Stimulated activated effector memory CD8-positive, alpha-beta T cell treated with anti-CD3 and anti-CD28 coated beads, Interleukin-12 subunit alpha, Interleukin-12 subunit beta, amount 100 ng/mL, for 72 hours (primary cell): Measurements from ENCODE around the gene DOCK2.

Source experiments
- ATAC-seq: fragments of 150-1000 bp; cut with Tn5 transposase; 2 replicates; pipeline ENCODE4 v1.10.0; 2021
- DNase-seq, 2 donors: peaks; one replicate each; pipeline ENCODE4 v3.0.0; 2021 to 2022; ENCODE audit warnings: low spot score in 2 of 2
- H3K27ac Mint-ChIP-seq: one replicate; pipeline ENCODE4 v1.8.0; 2022; ENCODE audit warnings: mild to moderate bottlenecking, mixed read lengths
- H3K36me3 Mint-ChIP-seq: one replicate; pipeline ENCODE4 v1.8.0; 2022; ENCODE audit warnings: mild to moderate bottlenecking, mixed read lengths
- H3K4me1 Mint-ChIP-seq: one replicate; pipeline ENCODE4 v1.8.0; 2022; ENCODE audit warnings: mixed read lengths
- H3K4me3 Mint-ChIP-seq: one replicate; pipeline ENCODE4 v1.8.0; 2022; ENCODE audit warnings: mild to moderate bottlenecking, mixed read lengths
- H3K9me3 Mint-ChIP-seq: one replicate; pipeline ENCODE4 v1.8.0; 2022; ENCODE audit warnings: mixed read lengths

Gene DOCK2

DNA sequence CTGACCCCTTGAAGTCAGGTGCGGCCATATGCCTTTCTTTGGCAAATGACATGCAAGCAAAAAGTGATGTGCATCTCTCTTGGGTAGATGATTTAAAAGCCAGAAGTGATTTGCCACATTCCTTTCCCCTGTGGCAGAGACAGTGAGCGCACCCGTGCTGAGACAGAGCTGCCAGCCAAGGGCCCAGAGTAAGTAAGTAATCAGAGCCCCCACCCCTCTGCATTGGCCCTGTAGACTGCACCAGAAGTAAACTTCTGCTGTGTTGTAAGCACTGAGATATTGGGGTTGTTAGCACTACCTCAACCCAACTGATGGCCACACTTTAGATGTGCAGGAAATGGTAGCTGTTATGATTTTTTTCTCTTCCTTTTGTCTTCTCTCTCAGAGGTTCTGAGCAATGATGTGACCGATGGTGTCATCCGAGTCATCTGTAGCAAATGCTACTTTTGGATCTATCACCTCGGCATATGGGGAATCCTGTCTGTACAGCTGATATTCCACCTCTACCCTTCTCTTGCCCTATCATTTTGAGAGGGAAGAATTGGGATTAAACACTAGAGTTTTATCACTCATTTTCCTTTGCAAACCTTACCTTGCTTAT, 58.0 kb downstream of the DOCK2 start:
- no peak overlapping the region for H3K4me3 Mint-ChIP-seq
- H3K9me3 Mint-ChIP-seq, result no peaks in the 10 kb centered on the region
- no peak for ATAC-seq
- no peaks in the 10 kb centered on the region for H3K4me1 Mint-ChIP-seq
- H3K36me3 Mint-ChIP-seq, result peaks cover 77% of the 10 kb centered on the region
- peak overlapping the region; percentile 80 for H3K27ac Mint-ChIP-seq
- DNase-seq, result no peak

DNA sequence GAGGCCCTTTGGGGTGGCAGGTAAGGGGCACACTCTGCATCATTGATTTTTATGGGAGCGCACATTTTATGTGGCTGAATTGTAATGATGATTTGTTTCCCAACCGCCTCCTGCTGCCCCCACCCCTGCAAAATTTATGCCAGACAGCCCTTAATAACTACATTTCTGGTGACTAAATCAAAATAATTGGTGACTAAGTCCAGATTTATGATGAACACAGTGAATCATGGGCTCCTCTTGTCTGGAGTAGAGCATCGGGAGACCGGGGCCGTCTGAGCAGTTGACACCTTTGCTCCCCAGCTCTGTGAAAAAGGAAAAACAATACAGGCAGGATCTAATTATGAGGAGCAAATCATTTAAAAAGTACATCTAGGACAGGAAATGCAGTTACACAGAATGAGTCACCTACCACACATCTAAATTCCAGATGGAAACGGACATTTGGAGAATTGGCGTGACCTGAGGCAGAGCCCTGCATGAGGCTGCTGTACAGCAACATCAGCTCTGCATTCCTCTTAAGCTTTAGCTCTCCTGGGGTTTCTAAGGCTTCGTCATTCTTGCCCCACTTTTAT, 58.9 kb downstream of the DOCK2 start:
- DNase-seq (no peak), ATAC-seq (no peak)
- Mint-ChIP-seq H3K9me3 (no peaks in the 10 kb centered on the region), H3K27ac (peak overlapping the region; percentile 80), H3K4me3 (no peak overlapping the region), H3K36me3 (peaks cover 77% of the 10 kb centered on the region), H3K4me1 (no peaks in the 10 kb centered on the region)

DNA sequence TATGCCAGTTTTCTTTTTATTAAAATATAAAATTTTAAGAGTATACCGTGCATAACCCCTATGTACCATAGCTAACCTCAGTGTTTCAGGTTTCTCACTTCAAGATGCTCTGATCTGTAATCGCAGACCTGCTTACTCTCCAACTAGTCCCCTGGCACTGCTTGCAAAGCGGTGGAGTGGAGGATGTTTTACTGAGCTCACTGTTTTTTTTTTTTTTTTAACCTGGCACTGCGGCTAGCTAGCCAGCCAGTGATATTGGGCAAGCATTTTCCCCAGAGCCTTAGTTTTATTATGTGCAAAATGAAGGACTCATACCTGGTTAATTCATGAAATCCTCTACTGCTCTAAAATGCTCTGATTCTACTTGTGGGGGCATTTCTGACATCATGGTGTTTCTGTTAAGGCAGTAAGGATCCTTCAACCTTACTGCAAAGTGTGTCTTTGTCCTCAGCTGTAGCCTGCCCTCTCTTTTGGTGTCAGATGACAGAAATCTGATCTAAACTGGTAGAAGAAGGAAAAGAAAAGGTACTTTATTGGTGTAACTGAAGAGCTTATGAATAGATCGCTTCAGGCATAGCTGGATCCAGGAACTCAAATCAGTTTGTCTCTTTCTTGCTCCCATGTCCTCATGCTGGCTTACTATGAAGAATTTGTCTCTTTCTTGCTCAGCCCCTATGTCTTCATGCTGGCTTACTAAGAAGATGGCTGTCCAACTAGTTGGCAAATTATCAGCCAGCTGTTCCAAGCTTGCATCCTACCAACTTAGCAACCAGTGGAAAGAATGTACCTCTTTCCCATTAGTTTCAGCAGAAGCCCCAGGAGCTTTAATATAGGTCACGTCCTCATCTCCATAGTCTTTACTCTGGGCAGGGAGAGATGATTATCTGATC, 59.8 kb downstream of the DOCK2 start:
- peaks cover 2% of the 10 kb centered on the region for H3K4me1 Mint-ChIP-seq
- DNase-seq (no peak), ATAC-seq (no peak)
- H3K4me3 Mint-ChIP-seq, result no peak overlapping the region
- H3K9me3 Mint-ChIP-seq, result no peaks in the 10 kb centered on the region
- peaks cover 79% of the 10 kb centered on the region for H3K36me3 Mint-ChIP-seq
- H3K27ac Mint-ChIP-seq, result peak overlapping the region; percentile 81

DNA sequence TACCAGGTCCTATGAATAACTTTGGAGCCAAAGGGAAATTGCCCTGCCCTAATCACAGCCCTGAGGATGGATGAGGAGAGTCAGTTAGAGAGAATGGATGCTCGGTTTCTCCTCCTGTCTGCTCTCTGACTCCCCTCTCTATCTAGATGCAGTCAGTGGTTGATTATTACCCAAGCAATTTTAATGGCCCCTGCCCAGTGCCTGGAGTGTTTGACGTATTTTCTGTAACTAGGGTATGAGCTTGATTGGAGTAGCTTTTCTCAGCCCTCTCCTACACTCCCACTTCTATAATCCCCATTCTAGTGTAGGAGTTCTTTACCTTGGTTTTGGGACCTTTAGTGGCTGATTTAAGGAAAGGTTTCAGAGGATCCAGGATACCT, 60.4 kb downstream of the DOCK2 start:
- DNase-seq, result no peak
- H3K36me3 Mint-ChIP-seq, result peaks cover 85% of the 10 kb centered on the region
- no peak overlapping the region for H3K4me3 Mint-ChIP-seq
- no peak for ATAC-seq
- peaks cover 9% of the 10 kb centered on the region for H3K4me1 Mint-ChIP-seq
- H3K27ac Mint-ChIP-seq, result peak overlapping the region; percentile 81
- H3K9me3 Mint-ChIP-seq, result no peaks in the 10 kb centered on the region

DNA sequence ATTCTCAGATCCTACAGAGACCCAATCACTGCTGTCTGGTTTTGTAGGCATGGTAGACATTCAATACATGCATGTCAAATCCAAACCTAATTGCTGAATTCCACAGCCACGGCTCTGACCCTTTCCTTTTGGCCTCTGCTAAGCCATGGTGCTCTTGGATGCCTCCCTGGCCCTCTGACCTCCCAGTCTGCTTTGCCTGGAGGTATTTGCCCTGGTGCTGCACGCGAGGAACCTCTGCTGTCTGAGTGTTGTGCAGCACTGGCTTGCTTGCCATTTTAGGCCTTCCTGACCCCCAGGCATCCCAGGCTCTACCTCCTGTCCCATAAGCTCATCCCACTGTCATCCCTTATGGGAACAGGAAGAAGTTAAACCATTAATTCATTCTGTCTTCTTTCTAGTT, 60.9 kb downstream of the DOCK2 start:
- Mint-ChIP-seq H3K9me3 (no peaks in the 10 kb centered on the region), H3K36me3 (peaks cover 90% of the 10 kb centered on the region), H3K4me1 (peaks cover 14% of the 10 kb centered on the region), H3K4me3 (no peak overlapping the region), H3K27ac (peak overlapping the region; percentile 81)
- no peak for DNase-seq
- ATAC-seq, result no peak

DNA sequence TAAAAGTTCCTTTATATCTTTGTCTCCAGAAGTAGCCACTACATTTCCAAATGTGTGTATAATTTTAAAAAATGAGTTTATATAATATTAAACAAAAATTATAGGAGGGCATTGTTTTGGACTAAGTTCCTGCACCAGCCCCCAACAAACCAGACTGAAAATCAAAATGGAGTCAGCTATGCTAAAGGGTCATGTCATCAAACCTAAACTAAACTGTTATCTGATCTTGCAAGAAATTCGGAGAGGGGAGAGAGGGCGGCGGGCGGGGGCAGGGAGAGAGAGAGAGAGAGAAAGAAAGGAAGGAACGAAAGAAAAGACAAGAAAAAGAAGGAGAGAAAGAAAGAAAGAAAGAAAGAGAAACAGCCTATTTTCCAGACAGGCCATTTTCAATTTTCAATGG, 63.5 kb downstream of the DOCK2 start:
- no peak overlapping the region for H3K27ac Mint-ChIP-seq
- H3K4me3 Mint-ChIP-seq, result no peak overlapping the region
- peaks cover 34% of the 10 kb centered on the region for H3K4me1 Mint-ChIP-seq
- ATAC-seq, result no peak
- no peak for DNase-seq
- no peaks in the 10 kb centered on the region for H3K9me3 Mint-ChIP-seq
- H3K36me3 Mint-ChIP-seq, result peaks cover 100% of the 10 kb centered on the region

DNA sequence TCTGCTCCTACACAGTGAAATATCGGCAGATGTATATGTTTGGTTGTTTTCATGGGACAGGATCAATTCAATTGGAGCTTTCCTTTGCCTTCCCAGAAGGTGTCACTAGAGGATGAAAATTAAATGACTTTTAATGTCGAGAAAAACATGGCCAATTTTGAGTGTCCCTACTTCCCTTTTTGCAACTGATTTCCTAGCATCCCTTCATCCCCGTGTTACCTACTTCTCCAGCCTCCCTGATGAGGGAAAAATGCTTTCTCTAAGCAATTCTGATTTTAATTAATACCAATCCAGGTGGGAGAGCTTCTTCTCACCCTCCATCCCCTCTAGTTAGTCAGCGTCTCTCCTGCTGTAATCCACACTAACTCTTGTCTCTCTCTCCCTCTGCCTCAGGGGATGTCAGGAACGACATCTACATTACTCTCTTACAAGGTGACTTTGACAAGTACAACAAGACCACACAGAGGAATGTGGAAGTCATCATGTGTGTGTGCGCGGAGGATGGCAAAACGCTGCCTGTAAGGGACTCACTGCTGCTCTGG, 64.9 kb downstream of the DOCK2 start:
- ATAC-seq, result no peak
- H3K4me3 Mint-ChIP-seq, result no peak overlapping the region
- no peaks in the 10 kb centered on the region for H3K9me3 Mint-ChIP-seq
- DNase-seq, result no peak
- H3K36me3 Mint-ChIP-seq, result peaks cover 100% of the 10 kb centered on the region
- peak overlapping the region; percentile 83 for H3K27ac Mint-ChIP-seq
- peaks cover 46% of the 10 kb centered on the region for H3K4me1 Mint-ChIP-seq

DNA sequence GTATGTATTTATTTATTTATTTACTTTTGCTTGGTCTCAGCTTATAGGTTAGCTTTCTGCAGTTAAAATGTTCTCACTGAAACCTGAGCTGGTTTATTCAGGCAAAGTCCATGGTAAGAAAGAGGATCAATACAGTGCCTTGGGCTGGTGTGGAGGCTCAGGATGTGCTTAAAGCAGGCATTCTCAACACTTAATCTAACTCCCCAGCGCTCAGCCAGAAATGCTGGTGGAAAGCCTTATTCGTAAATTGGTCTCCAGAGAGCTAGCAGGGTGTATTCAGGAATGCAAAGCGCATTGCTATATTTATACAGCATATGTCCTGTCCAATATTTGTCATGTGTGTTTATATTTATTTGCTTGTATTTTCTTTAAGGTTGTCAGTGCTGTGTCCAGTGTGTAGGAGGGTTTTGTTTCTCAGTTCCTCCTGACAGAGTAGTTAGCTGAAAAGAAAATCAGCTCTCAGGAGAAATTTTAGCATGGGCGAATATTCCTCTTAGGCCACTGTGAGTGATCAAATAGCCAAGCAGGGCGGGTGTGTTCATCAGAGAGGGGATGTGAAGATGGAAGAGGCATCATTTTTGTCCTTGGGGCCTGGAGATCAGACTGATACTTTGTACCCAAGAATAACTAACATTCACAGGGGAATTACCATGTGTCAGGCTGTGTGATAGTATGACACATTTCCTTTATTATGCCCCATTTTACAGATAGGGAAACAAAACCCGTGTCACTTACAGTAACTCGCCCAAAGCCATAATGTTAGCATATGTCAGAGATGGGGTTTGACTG, 65.8 kb downstream of the DOCK2 start:
- ATAC-seq, result peak; percentile 95
- peaks cover 54% of the 10 kb centered on the region for H3K4me1 Mint-ChIP-seq

DNA sequence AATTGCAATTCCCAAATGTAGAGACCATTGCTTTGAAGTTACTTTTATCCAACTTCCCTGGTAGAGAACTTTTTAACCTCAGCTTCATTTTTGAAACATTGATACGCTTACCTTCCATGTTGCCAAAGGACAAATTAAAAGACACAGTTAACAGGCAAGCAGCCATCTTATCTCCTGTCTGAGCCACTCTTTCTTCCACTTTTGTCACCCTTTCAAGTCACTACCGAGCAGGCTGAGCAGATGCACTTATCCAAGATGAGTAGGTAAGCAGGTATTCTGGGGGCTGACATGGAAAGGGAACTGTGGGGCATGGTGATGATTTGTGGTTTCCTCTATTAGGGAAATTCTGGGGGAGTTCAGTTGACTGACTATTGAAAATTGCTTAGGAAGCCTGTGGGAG, 66.7 kb downstream of the DOCK2 start:
- H3K9me3 Mint-ChIP-seq, result no peaks in the 10 kb centered on the region
- no peak overlapping the region for H3K4me3 Mint-ChIP-seq
- peak overlapping the region; percentile 83 for H3K27ac Mint-ChIP-seq
- H3K36me3 Mint-ChIP-seq, result peaks cover 100% of the 10 kb centered on the region
- ATAC-seq (no peak), DNase-seq (no peak)
- H3K4me1 Mint-ChIP-seq, result peaks cover 54% of the 10 kb centered on the region

More for the DNA sequence above, 65.8 kb downstream of the DOCK2 start:
- no peak overlapping the region for H3K4me3 Mint-ChIP-seq
- H3K27ac Mint-ChIP-seq, result peak overlapping the region; percentile 83
- DNase-seq, result no peak
- H3K36me3 Mint-ChIP-seq, result peaks cover 100% of the 10 kb centered on the region
- no peaks in the 10 kb centered on the region for H3K9me3 Mint-ChIP-seq

DNA sequence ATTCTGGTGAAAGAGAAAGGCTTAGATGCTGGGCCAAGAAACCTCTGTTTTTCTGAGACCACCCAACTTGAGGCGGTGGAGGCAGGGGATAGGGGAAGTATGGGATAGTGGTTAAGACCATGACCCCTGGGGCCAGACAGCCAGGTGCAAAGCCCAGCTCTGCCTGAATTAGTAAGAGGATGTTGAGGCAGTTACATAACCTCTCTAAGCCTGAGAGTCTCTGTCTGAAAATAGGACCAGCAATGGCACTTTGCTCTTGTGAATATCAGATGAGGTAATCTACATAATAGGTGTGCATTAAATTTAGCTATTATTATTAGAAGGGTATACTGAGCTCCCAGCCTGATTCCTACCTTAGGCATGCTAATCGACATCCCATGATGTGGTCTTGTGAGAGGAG, 68.2 kb downstream of the DOCK2 start:
- DNase-seq (no peak), ATAC-seq (no peak)
- Mint-ChIP-seq H3K27ac (peak overlapping the region; percentile 89), H3K36me3 (peaks cover 100% of the 10 kb centered on the region), H3K9me3 (no peaks in the 10 kb centered on the region), H3K4me1 (peaks cover 54% of the 10 kb centered on the region), H3K4me3 (no peak overlapping the region)

DNA sequence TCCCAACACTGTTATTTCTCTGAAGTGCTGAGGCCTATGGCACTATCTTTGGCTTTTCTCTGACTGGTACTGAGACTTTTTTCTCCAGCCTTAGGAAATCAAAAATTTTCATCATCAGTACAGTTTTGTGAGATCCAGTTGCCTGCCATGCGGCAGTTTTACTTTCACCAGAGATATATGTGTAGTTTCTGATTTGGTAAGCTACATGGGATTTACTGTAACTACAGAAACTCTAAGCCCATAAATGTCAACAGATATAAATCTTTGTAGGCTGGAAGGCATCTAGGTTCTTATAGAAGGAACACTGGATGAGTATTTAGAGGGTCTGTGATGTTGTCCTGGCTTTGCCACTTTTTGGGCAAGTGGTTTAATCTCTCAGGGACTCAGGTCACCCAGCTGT, 69.0 kb downstream of the DOCK2 start:
- ATAC-seq, result peak; percentile 5
- Mint-ChIP-seq H3K9me3 (no peaks in the 10 kb centered on the region), H3K4me1 (peaks cover 54% of the 10 kb centered on the region), H3K27ac (peak overlapping the region; percentile 89), H3K4me3 (no peak overlapping the region), H3K36me3 (peaks cover 100% of the 10 kb centered on the region)
- no peak for DNase-seq

DNA sequence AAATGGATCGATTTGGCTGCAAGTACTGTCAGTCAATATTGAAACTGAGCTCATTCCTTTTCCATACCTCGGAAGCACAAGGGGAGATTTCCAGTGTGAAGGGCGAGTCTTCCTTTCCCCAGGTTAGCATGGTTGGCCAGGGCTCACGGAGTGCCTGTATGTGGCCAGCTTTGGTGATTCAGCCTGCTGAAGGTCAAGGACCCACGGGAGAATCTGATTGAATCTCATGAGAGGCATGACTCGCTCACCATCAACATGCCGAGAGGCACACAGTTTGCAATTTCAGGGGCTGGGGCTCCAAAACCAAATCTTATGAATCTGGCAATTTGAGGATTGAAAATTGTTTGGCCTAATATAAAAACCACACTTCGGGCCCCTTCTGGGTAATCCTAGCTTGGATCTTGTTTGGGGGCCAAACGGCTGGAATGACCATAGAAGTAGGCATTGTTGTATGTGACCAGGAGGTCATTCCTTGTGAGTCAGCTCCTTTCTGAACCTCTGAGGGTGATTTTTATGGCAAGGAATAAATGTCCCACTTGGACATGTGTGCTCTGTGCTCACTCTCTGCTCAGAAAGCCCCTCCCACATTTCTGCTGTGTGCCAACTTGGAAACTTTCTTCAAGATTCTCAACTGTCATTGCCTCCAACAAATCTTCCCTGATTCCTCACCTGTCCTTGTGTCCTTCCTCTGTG, 69.8 kb downstream of the DOCK2 start:
- no peaks in the 10 kb centered on the region for H3K9me3 Mint-ChIP-seq
- peak overlapping the region; percentile 89 for H3K27ac Mint-ChIP-seq
- peaks cover 51% of the 10 kb centered on the region for H3K4me1 Mint-ChIP-seq
- ATAC-seq, result peak; percentile 42
- no peak overlapping the region for H3K4me3 Mint-ChIP-seq
- no peak for DNase-seq
- peaks cover 100% of the 10 kb centered on the region for H3K36me3 Mint-ChIP-seq

DNA sequence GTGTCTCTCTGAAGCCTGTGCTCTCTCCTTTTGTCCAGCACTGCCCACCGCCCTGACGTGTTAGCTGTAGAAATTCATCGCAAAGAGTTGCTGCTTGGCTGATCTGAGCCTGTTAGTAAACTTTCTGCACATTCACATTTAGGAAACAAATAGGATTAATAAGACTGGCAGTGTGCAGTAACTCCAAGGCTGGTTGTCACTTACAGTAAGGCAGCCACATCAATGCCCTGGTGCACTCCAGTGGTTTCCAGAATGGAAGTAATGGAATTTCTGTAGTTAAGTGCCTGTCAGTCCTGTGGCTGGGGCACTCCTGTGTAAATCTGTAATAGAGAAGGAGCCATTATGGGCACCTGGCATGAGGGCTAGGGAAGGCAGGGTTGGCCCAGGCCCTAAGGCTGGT, 70.6 kb downstream of the DOCK2 start:
- no peak overlapping the region for H3K4me3 Mint-ChIP-seq
- no peak overlapping the region for H3K27ac Mint-ChIP-seq
- H3K36me3 Mint-ChIP-seq, result peaks cover 100% of the 10 kb centered on the region
- ATAC-seq (no peak), DNase-seq (no peak)
- peaks cover 43% of the 10 kb centered on the region for H3K4me1 Mint-ChIP-seq
- no peaks in the 10 kb centered on the region for H3K9me3 Mint-ChIP-seq

DNA sequence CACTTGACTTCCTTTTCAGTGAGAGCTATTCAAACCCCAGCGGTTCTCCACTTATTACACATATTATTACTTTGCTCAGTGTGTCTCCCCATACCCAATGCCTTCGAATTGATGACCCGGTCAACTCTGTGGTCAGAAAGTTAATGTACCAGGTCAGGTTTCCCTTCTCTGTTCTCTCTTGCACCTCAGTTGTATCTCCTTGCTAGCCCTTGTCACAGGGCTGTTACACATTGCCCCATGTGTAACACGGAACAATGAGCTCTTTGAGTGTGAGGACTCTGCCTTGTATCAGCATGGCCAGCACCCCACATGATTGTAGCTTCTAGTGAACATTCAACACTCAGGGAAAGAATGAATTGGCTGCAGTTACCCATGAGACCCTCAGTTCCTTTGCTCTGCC, 73.6 kb downstream of the DOCK2 start:
- ATAC-seq (no peak), DNase-seq (no peak)
- H3K27ac Mint-ChIP-seq, result no peak overlapping the region
- H3K9me3 Mint-ChIP-seq, result no peaks in the 10 kb centered on the region
- peaks cover 21% of the 10 kb centered on the region for H3K4me1 Mint-ChIP-seq
- peaks cover 99% of the 10 kb centered on the region for H3K36me3 Mint-ChIP-seq
- no peak overlapping the region for H3K4me3 Mint-ChIP-seq
